Measurements from ENCODE around the gene LZIC.

The LZIC gene

DNA sequence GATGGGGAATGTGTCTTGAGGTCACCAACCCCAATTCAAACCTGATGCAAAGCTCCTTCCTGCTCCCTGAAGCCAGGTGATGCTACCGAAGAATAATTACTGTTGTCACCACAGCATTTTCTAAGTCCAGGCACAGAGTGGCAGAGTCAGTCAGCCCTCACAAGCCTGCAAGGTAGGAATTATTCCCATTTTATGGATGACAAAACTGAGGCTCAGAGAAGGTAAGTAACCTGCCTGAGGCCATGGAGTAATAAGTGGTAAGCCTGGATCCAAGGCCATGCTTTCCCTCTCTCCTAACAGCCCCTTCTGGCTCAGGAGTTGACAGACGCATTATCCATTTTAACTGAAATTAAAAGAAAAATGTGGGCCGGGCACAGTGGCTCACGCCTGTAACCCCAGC is 56.1 kb downstream of the LZIC start:
- CTCF ChIA-PET: interaction anchor here (1.2 to 31.2 kb wide), 3 partner anchors 18 to 55 kb away, joined by 3 to 502 read pairs (median 4); no protein-coding TSS in a partner anchor
- POLR2A ChIA-PET: no interaction called here
- TF ChIP-seq, protein P1, sequence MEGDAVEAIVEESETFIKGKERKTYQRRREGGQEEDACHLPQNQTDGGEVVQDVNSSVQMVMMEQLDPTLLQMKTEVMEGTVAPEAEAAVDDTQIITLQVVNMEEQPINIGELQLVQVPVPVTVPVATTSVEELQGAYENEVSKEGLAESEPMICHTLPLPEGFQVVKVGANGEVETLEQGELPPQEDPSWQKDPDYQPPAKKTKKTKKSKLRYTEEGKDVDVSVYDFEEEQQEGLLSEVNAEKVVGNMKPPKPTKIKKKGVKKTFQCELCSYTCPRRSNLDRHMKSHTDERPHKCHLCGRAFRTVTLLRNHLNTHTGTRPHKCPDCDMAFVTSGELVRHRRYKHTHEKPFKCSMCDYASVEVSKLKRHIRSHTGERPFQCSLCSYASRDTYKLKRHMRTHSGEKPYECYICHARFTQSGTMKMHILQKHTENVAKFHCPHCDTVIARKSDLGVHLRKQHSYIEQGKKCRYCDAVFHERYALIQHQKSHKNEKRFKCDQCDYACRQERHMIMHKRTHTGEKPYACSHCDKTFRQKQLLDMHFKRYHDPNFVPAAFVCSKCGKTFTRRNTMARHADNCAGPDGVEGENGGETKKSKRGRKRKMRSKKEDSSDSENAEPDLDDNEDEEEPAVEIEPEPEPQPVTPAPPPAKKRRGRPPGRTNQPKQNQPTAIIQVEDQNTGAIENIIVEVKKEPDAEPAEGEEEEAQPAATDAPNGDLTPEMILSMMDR (IDR thresholded peaks at IDR 0.05; ENCODE audit: insufficient read depth, low read length, missing control alignments): no peak

DNA sequence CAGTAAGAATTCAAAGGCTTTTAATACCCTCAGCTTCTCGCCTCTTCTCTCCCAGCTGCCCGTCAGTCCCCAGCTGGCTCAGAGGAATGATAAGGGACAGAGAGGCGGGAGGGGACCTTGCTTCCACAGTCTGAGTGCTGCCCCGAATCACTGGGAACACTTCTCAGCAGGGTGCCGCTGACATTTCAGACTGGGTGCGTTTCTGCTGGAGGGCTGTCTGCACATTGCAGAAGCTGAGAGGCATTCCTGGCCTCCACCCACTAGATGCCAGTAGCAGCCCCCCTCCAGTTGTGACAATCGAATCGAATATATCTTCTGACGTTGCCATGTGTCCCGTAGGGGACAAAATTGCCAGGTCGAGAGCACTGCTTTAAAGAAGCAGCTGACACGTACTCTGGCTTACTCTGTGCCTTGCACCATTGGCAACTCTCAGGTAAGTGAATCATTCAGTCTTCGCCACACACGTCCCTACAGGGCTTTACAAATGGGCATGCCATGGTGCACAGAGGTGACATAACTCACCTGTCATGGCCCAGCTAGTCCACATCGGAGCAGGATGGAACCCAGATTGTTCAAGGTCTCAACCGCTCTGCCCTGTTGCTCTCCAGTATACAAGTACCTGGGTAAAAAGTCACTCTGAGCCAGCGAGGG is 57.0 kb downstream of the LZIC start:
- POLR2A ChIA-PET: no interaction called here
- no peak for DNase-seq (ENCODE audit: low read depth, low spot score)
- H3K4me3 ChIP-seq (ENCODE audit: low read depth, low read length): no peak overlapping the region
- CTCF ChIA-PET: interaction anchor here (0.6 to 31.2 kb wide), 3 partner anchors 8 to 56 kb away, joined by 3 to 502 read pairs (median 3); no protein-coding TSS in a partner anchor
- TF ChIP-seq, protein P1 (IDR thresholded peaks at IDR 0.05; ENCODE audit: insufficient read depth, low read length, missing control alignments): no peak

More for the DNA sequence above, 56.1 kb downstream of the LZIC start:
- no peak overlapping the region for H3K4me3 ChIP-seq (ENCODE audit: low read depth, low read length)
- DNase-seq (ENCODE audit: low read depth, low spot score): no peak

DNA sequence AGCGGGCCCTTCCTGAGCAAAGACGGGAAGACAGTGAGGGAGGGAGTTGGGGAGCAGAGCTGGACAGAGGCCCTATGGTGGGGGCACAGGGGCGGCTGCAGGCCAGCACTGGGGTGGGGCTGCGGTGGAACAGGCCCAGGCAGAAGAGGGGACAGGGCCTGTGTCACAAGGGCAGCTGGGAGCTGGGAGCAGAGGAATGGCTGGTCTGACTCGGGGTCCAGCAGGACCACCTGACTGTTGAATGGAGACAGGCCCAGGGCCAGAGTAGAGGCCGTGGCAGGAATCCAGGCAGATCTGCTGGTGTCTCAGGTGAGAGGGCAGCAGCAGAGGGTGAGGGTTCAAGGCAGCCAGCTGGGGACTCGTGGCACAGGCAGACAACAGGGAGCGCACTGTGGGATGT is 58.4 kb downstream of the LZIC start:
- no peak overlapping the region for H3K4me3 ChIP-seq (ENCODE audit: low read depth, low read length)
- DNase-seq (ENCODE audit: low read depth, low spot score): no peak
- CTCF ChIA-PET: interaction anchor here (0.8 to 31.2 kb wide), 2 partner anchors 16 to 57 kb away, joined by 3 to 502 read pairs; no protein-coding TSS in a partner anchor
- POLR2A ChIA-PET: no interaction called here
- TF ChIP-seq, protein P1 (IDR thresholded peaks at IDR 0.05; ENCODE audit: insufficient read depth, low read length, missing control alignments): no peak

DNA sequence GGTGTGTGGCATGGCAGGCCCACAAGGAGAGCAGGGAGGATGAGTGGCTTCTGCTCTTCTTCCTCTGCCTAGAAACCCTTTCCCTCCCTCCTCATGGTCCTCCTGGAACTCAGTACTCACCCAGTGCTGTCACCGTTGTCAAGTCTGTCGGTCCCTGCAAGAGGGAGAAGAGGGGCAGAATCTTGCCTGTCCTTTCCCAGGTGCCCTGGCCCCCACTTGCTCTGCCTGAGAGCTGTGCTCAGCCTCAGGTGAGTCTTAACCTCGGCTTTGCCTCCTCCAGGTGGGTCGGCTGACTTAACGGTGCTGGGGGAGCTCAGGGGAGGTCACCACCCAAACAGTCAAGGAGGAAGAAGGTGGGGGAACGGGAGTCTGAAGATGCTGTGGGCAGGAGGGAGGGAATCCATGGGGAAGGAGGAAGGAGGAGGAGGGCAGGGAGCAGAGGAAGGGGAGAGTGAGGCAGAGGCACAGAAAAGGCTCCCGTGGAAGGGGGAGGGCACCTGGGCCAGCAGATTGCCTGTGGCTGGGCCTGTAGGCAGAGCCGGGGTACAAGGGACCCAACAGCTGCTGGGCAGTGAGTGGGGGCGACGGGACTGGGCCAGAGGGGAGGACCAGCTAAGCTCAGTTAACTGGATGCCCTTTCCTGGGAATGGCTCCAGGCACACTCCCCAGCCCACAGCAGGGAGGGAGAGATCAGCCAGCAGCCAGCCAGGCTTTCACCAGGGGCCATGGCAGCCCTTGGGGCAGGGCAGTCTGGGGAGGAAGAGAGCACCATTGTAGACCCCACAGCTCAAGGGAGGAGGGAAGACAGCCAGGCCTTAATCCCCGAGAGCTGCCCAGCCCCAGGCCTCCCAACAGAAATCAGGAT is 59.4 kb downstream of the LZIC start:
- H3K4me3 ChIP-seq (ENCODE audit: low read depth, low read length): no peak overlapping the region
- ChIA-PET POLR2A (no interaction called here), CTCF (interaction anchor here (0.9 to 31.2 kb wide), 2 partner anchors 15 to 296 kb away, joined by 3 to 502 read pairs; no protein-coding TSS in a partner anchor)
- TF ChIP-seq, protein P1 (IDR thresholded peaks at IDR 0.05; ENCODE audit: insufficient read depth, low read length, missing control alignments): no peak
- no peak for DNase-seq (ENCODE audit: low read depth, low spot score)

DNA sequence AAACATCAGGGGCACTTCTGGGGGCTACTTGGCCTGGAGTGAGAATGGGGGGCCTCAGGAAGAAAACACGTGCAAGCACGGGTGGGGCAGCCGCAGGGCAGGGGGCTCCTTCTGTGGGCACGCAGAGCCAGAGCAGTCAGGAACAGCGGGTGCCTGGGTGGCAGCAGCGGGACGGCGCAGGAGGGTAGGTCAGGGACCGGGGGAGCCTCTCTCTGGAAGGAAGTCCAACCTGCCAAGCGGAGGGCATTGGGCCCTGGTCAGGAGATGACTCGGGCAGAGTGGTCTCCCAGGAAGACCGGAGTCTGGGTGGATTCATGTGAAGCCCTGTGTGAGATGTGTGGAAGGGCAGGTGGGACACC is 60.3 kb downstream of the LZIC start:
- ChIA-PET POLR2A (no interaction called here), CTCF (interaction anchor here (1.2 to 31.2 kb wide), 2 partner anchors 14 to 59 kb away, joined by 3 to 502 read pairs; no protein-coding TSS in a partner anchor)
- no peak for DNase-seq (ENCODE audit: low read depth, low spot score)
- TF ChIP-seq, protein P1 (IDR thresholded peaks at IDR 0.05; ENCODE audit: insufficient read depth, low read length, missing control alignments): no peak
- no peak overlapping the region for H3K4me3 ChIP-seq (ENCODE audit: low read depth, low read length)
